Thyroid gland (tissue), 4 donors: ENCODE results near the gene COL6A3.

Experiments
- CTCF ChIP-seq, 6 experiments: fragments of 200-600 bp in 3 of 6; fragments of 450-650 bp in 3 of 6; sonication (generic) in 3 of 6; IDR thresholded peaks; one replicate each; pipeline ENCODE4 v1.5.1; 2016 to 2019; ENCODE audit warnings: antibody characterized with exemption in 6 of 6, mild to moderate bottlenecking in 2 of 6, inconsistent platforms in 1 of 6, moderate library complexity in 1 of 6
- POLR2A ChIP-seq, 2 donors: fragments of 450-650 bp; IDR thresholded peaks; one replicate each; pipeline ENCODE4 v1.6.1; 2017; ENCODE audit warnings: antibody characterized with exemption in 2 of 2, mild to moderate bottlenecking in 2 of 2, moderate library complexity in 1 of 2

- TF ChIP-seq CTCF (IDR thresholded peaks at IDR 0.05) (no peak), POLR2A (IDR thresholded peaks at IDR 0.05) (no peak)
These were observed 68.6 kb downstream of the COL6A3 start for GRCh38 chr2:237345411-237345810.
